BLaER1 treated with 17β-estradiol and CSF1 and Interleukin-3, amounts not matched to agents 10 nM and 100 nM (cell line): Measurements from ENCODE around the gene GNPTAB.

Source experiments
- H3K27ac ChIP-seq, 11 experiments: shearing (Covaris generic); formaldehyde crosslinking; 2 replicates each; pipeline ENCODE4 v1.8.1; 2022
- H3K27me3 ChIP-seq, 11 experiments: shearing (Covaris generic); formaldehyde crosslinking; 2 replicates each; pipeline ENCODE4 v1.8.1; 2022
- H3K36me3 ChIP-seq, 11 experiments: shearing (Covaris generic); formaldehyde crosslinking; 2 replicates each; pipeline ENCODE4 v1.8.1; 2022
- H3K4me1 ChIP-seq, 10 experiments: shearing (Covaris generic); formaldehyde crosslinking; 2 replicates each; pipeline ENCODE4 v1.8.1; 2022
- H3K4me2 ChIP-seq, 11 experiments: shearing (Covaris generic); formaldehyde crosslinking; 2 replicates each; pipeline ENCODE4 v1.8.1; 2022
- H3K4me3 ChIP-seq, 10 experiments: shearing (Covaris generic); formaldehyde crosslinking; 2 replicates each; pipeline ENCODE4 v1.8.1; 2022
- H3K9ac ChIP-seq, 11 experiments: shearing (Covaris generic); formaldehyde crosslinking; 2 replicates each; pipeline ENCODE4 v1.8.1; 2022
- H3K9me3 ChIP-seq, 11 experiments: shearing (Covaris generic); formaldehyde crosslinking; replicated peaks in 1 of 11; 2 replicates each; pipeline ENCODE4 v1.8.1; 2022
- H4K20me1 ChIP-seq, 11 experiments: shearing (Covaris generic); formaldehyde crosslinking; 2 replicates each; pipeline ENCODE4 v1.8.1; 2022
- Cebpa-rat ChIP-seq, 11 experiments: shearing (Covaris generic); IDR thresholded peaks; 2 replicates each; pipeline ENCODE4 v1.8.1; 2022

Gene GNPTAB

DNA sequence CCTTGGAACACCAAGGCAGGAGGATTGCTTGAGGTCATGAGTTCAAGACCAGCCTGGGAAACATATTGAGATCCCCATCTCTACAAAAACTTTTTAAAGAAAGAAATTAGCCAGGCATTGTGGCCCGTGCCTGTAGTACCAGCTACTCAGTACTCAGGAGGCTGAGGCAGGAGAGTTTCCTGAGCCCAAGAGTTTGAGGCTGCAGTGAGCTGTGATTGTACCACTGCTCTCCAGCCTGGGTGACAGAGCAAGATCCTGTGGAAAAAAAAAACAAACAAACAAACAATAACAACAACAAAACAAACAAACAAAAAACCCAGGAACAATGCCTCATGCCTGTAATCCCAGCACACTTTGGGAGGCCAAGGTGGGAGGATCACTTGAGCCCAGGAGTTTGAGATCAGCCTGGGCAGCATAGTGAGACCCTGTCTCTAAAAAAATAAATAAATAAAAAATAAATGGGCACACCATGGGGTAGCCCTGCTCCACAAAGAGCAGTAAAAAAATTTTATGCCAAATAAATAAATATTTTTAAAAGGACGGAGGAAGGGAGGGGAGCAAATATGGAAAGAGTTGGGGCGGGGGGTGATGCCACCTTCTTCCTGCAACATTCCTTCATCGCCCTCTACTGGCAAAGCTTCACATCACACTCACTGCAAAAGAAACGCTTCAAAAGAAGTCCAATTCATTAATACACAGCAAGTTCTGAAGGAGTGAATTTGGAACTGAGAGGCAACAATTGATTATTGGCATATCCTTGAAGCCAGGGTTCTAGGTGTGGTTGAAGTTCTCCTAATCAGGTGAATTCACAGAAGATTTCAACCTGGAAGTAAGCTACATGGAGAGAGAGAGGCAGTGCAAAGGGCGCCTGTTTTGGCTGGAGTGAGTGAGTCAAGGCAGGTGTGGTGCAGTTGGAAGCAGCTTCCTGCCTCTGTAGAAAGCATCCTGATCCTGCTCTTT, 8.8 kb upstream of the GNPTAB start:
- Histone ChIP-seq H3K4me1 (peaks cover 17 to 53% (median 23%) of the 10 kb centered on the region in 10 experiments), H3K27me3 (no peaks in the 10 kb centered on the region), H3K4me3 (no peak overlapping the region), H3K4me2 (peak overlapping the region; percentile 49 to 78 (median 68)), H3K9ac (peak overlapping the region in 4 of 11 experiments; percentile 5 to 21 (median 8); a peak in 3 of 22 replicates), H3K27ac (peak overlapping the region in 10 of 11 experiments; percentile 6 to 64 (median 53); a peak in 15 of 22 replicates), H4K20me1 (no peaks in the 10 kb centered on the region), H3K36me3 (no peaks in the 10 kb centered on the region), H3K9me3 (no peaks in the 10 kb centered on the region)
- no peak for TF ChIP-seq Cebpa-rat (IDR thresholded peaks at IDR 0.05)

DNA sequence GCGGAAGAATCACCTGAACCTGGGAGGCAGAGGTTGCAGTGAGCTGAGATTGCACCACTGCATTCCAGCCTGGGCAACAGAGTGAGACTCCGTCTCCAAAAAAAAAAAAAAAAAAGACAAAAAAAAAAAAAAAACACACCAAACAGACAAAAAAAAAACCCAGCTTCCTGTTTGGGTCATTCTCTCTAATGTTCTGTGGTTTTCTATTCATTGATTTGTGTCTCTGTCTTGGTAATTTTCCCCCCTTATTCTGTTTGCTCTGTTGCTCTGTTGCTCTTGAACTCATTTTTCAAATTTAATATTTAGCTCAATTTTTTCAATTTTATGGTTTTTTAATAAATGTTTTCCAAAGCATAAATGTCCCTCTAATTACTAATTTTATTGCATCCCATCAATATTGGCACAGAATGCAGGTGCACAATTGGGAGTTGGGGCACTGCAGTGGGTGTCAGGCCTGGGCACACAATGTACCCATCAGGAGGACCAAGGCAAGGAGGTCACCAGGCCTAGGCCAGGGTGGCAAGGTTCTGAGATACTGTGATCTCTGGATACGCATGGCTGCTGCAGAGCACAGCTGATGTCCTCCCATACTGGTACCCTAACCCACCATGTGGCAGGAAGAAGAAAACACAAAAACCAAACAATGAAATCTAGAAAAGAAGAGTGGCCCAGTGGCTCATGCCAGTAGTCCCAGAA, 8.0 kb upstream of the GNPTAB start:
- TF ChIP-seq Cebpa-rat (IDR thresholded peaks at IDR 0.05), result no peak
- Histone ChIP-seq H3K9me3 (no peaks in the 10 kb centered on the region), H3K4me1 (peaks cover 17 to 45% (median 23%) of the 10 kb centered on the region in 10 experiments), H3K4me3 (no peak overlapping the region), H3K36me3 (no peaks in the 10 kb centered on the region), H4K20me1 (no peaks in the 10 kb centered on the region), H3K27me3 (no peaks in the 10 kb centered on the region), H3K9ac (peak overlapping the region in 3 of 11 experiments; percentile 7 to 21 (median 10); a peak in 2 of 22 replicates), H3K27ac (peak overlapping the region in 10 of 11 experiments; percentile 6 to 64 (median 53); a peak in 15 of 22 replicates), H3K4me2 (peak overlapping the region; percentile 49 to 78 (median 68))

DNA sequence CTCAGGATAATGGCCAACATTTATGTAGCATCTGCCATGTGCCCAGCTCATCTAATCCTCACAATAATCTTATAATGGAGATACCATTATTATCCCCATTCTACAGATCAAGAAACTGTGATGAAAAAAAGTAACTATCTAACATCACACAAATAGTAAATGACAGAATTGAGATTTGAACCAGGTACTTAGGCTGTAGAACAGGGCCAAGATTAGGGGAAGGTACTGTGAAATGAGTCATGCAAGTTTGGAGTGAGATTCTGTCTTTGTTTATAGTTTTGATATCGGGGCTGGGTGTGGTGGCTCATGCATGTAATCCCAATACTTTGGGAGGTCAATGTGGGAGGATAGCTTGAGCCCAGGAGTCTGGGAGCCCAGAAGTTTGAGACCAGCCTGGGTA, 1.3 kb upstream of the GNPTAB start:
- Histone ChIP-seq H3K9me3 (no peaks in the 10 kb centered on the region), H3K4me2 (no peak overlapping the region; a peak in 2 of 22 replicates)

DNA sequence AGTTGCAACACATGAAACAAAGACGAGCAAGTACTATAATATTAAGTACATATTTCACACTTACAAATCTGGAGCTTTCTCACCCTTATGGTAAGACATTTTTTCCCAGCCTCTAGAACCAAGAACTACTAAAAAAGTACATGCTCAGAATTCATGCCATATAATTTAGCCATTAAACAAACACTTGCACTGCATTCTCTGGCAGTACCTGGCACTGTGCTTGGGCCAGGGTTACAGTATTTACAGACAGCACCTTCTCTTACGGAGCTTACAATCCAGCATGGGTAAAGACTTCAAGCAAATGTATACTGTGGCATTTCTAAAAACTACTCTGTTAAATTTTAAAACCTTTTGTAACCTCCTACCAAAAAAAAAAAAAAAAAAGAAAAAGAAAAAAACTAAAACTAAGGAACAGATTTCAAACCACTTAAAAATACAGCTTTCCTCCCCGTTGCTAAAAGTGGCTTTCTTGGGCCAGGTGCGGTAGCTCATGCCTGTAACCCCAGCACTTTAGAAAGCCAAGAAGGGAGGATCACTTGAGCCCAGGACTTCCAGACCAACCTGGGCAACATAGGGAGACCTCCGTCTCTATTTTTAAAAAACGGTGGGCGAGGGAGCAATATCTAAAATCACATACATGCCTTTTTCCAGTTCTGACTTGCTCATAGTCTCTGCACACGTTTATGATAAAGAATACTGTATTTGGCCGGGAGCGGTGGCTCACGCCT, 956 bp downstream of the GNPTAB start:
- H3K27me3 ChIP-seq, result no peaks in the 10 kb centered on the region
- H3K4me2 ChIP-seq, result peak overlapping the region; percentile 71 to 98 (median 90)
- H3K9ac ChIP-seq, result peak overlapping the region; percentile 83 to 93 (median 89)
- TF ChIP-seq Cebpa-rat (IDR thresholded peaks at IDR 0.05), result no peak
- peaks cover 0 to 46% (median 0%) of the 10 kb centered on the region in 11 experiments; a peak in 10 of 22 replicates for H4K20me1 ChIP-seq
- no peaks in the 10 kb centered on the region for H3K9me3 ChIP-seq
- H3K4me1 ChIP-seq, result peaks cover 35 to 63% (median 49%) of the 10 kb centered on the region in 10 experiments
- H3K36me3 ChIP-seq, result peaks cover 0 to 10% (median 0%) of the 10 kb centered on the region in 11 experiments; a peak in 4 of 22 replicates
- H3K27ac ChIP-seq, result peak overlapping the region; percentile 74 to 90 (median 84)
- H3K4me3 ChIP-seq, result peak overlapping the region; percentile 74 to 97 (median 90)

More for the DNA sequence above, 1.3 kb upstream of the GNPTAB start:
- H3K27me3 ChIP-seq, result no peaks in the 10 kb centered on the region
- peaks cover 0 to 26% (median 0%) of the 10 kb centered on the region in 11 experiments; a peak in 8 of 22 replicates for H4K20me1 ChIP-seq
- H3K27ac ChIP-seq, result no peak overlapping the region
- H3K36me3 ChIP-seq, result peaks cover 0 to 10% (median 0%) of the 10 kb centered on the region in 11 experiments; a peak in 4 of 22 replicates
- no peak overlapping the region for H3K9ac ChIP-seq
- no peak for TF ChIP-seq Cebpa-rat (IDR thresholded peaks at IDR 0.05)
- peaks cover 26 to 41% (median 33%) of the 10 kb centered on the region in 10 experiments for H3K4me1 ChIP-seq
- no peak overlapping the region for H3K4me3 ChIP-seq

- Histone ChIP-seq H3K9ac (peak overlapping the region in 5 of 11 experiments; percentile 87 to 92 (median 91); a peak in 9 of 22 replicates), H3K36me3 (peaks cover 0 to 10% (median 0%) of the 10 kb centered on the region in 11 experiments; a peak in 4 of 22 replicates), H3K4me3 (peak overlapping the region in 7 of 10 experiments; percentile 85 to 97 (median 93); a peak in 12 of 20 replicates), H3K9me3 (no peaks in the 10 kb centered on the region), H3K4me1 (peaks cover 46 to 75% (median 61%) of the 10 kb centered on the region in 10 experiments), H3K27ac (0 out of 22 replicates have a peak overlapping the region, but pooled peaks of 1 of the 11 experiments have one; percentile 86), H3K4me2 (peak overlapping the region; percentile 71 to 98 (median 90)), H3K27me3 (no peaks in the 10 kb centered on the region), H4K20me1 (peaks cover 0 to 53% (median 0%) of the 10 kb centered on the region in 11 experiments; a peak in 10 of 22 replicates)
- TF ChIP-seq Cebpa-rat (IDR thresholded peaks at IDR 0.05), result no peak
Measured at GRCh38 chr12:101828463-101829196, 2.1 kb downstream of the GNPTAB start.

- Histone ChIP-seq H3K27ac (no peak overlapping the region), H3K36me3 (peaks cover 0 to 22% (median 0%) of the 10 kb centered on the region in 11 experiments; a peak in 6 of 22 replicates), H3K4me2 (peak overlapping the region; percentile 3 to 98 (median 30); a peak in 14 of 22 replicates), H3K4me1 (peaks cover 63 to 84% (median 75%) of the 10 kb centered on the region in 10 experiments), H3K4me3 (peak overlapping the region in 3 of 10 experiments; percentile 4 to 94 (median 86); a peak in 3 of 20 replicates), H3K9ac (peak overlapping the region in 2 of 11 experiments; percentile 1 to 49; a peak in 2 of 22 replicates), H3K27me3 (no peaks in the 10 kb centered on the region), H3K9me3 (peaks cover 0 to 6% (median under 1%) of the 10 kb centered on the region in 11 experiments; a peak in 4 of 22 replicates), H4K20me1 (peaks cover 0 to 68% (median 6%) of the 10 kb centered on the region in 11 experiments; a peak in 11 of 22 replicates)
- TF ChIP-seq Cebpa-rat (IDR thresholded peaks at IDR 0.05), result no peak
Measured at GRCh38 chr12:101826766-101827368, 3.9 kb downstream of the GNPTAB start.

DNA sequence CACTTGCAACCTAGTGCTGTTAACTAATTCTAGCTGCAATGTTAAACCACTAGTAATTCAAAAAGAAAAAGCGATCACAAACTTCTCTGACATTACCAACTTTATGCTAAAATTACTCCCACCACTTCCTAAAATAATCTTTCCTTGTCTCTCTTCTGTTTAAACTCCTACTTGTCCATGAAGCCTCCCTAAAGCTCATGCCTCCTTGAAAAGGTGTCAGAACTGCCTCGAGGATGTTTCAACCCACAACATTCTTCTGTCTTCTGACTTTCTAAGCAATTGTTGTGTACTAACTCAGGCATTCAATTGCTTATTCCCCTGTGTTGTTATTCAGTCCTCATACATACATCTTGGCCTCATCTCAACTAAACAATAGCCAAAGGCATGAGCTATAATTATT, 5.9 kb downstream of the GNPTAB start:
- peaks cover 0 to 43% (median 3%) of the 10 kb centered on the region in 11 experiments; a peak in 8 of 22 replicates for H3K36me3 ChIP-seq
- peak overlapping the region in 1 of 11 experiments; percentile 10; a peak in 2 of 22 replicates for H3K27ac ChIP-seq
- no peak overlapping the region for H3K4me3 ChIP-seq
- peak overlapping the region in 3 of 11 experiments; percentile 7 to 42 (median 8); a peak in 2 of 22 replicates for H3K9ac ChIP-seq
- no peak for TF ChIP-seq Cebpa-rat (IDR thresholded peaks at IDR 0.05)
- peaks cover 53 to 85% (median 67%) of the 10 kb centered on the region in 10 experiments for H3K4me1 ChIP-seq
- peak overlapping the region; percentile 26 to 98 (median 59); a peak in 21 of 22 replicates for H3K4me2 ChIP-seq
- H3K27me3 ChIP-seq, result no peaks in the 10 kb centered on the region
- H4K20me1 ChIP-seq, result peaks cover 0 to 89% (median 6%) of the 10 kb centered on the region in 11 experiments; a peak in 11 of 22 replicates
- H3K9me3 ChIP-seq, result peaks cover 2 to 22% (median 12%) of the 10 kb centered on the region in 11 experiments; a peak in 17 of 22 replicates
